IMR-90 (cell line): Measurements from ENCODE around the gene ST3GAL3. TPM values are rescaled to one million over a fixed set of nuclear protein-coding genes. Genes with fewer than 3 reads are reported as not detected.
A peak's percentile ranks its signal among the peaks of the same experiment; 100 is the strongest.

Experiments
- ATAC-seq: fragments of 200-7000 bp; cut with Tn5 transposase; 2 replicates; pipeline ENCODE4 v1.9.1; 2020; ENCODE audit warnings: low read depth, mild to moderate bottlenecking, moderate library complexity
- BruUV-seq: library from RNA; stranded (reverse); fragments of 400-500 nt; replicated peaks from 2 replicates; lab custom pipeline; 2021; lab: Mats Ljungman, UMichigan
- CTCF ChIA-PET: fragments of 300-600 bp; formaldehyde crosslinking; extraction: SDS; loops from one replicate; lab custom pipeline; 2021; ENCODE audit warnings: antibody characterized with exemption; lab: Yijun Ruan, JAX
- POLR2A ChIA-PET: fragments of 300-600 bp; sonication (Branson Sonifier 250); formaldehyde crosslinking; loops from one replicate; lab custom pipeline; 2022; ENCODE audit warnings: antibody characterized with exemption; ENCODE audit not compliant: unreplicated experiment; lab: Charles Lee
- DNase-seq: peaks from one replicate; pipeline ENCODE4 v3.0.0; 2013
- H2AFZ ChIP-seq: replicated peaks from 2 replicates; pipeline ENCODE3; 2013; ENCODE audit warnings: low read length, mild to moderate bottlenecking; ENCODE audit not compliant: poor library complexity
- H2AK5ac ChIP-seq: 2 replicates; pipeline ENCODE4 v1.6.1; 2013; ENCODE audit warnings: low read depth, low read length, inconsistent platforms
- H2AK9ac ChIP-seq: replicated peaks from 2 replicates; pipeline ENCODE3; 2013; ENCODE audit warnings: mild to moderate bottlenecking, low read depth, low read length, moderate library complexity; ENCODE audit not compliant: poor library complexity
- H2BK120ac ChIP-seq: 2 replicates; pipeline ENCODE4 v1.6.1; 2013; ENCODE audit warnings: low read depth, low read length, inconsistent platforms
- H2BK15ac ChIP-seq: 3 replicates; pipeline ENCODE4 v1.6.1; 2013; ENCODE audit warnings: low read depth, low read length, inconsistent platforms
- H2BK20ac ChIP-seq: 2 replicates; pipeline ENCODE4 v1.6.1; 2013; ENCODE audit warnings: low read depth, mild to moderate bottlenecking, inconsistent platforms, low read length, moderate library complexity
- H2BK5ac ChIP-seq: 2 replicates; pipeline ENCODE4 v1.6.1; 2013; ENCODE audit warnings: mild to moderate bottlenecking, low read depth, low read length, inconsistent platforms; ENCODE audit not compliant: poor library complexity, severe bottlenecking
- H3K14ac ChIP-seq: replicated peaks from 2 replicates; pipeline ENCODE4 v1.6.1; 2013; ENCODE audit warnings: low read depth, low read length, inconsistent platforms
- H3K18ac ChIP-seq: 2 replicates; pipeline ENCODE4 v1.6.1; 2013; ENCODE audit warnings: low read depth, low read length, control low read depth
- H3K23ac ChIP-seq: 2 replicates; pipeline ENCODE4 v1.6.1; 2013; ENCODE audit warnings: low read depth, low read length, inconsistent platforms
- H3K27ac ChIP-seq: 2 replicates; pipeline ENCODE4 v1.5.1; 2013; ENCODE audit warnings: mild to moderate bottlenecking, control low read depth, low read length; ENCODE audit not compliant: insufficient read depth
- H3K27me3 ChIP-seq: 2 replicates; pipeline ENCODE4 v1.6.1; 2013; ENCODE audit warnings: low read length; ENCODE audit not compliant: control insufficient read depth, insufficient read depth
- H3K36me3 ChIP-seq: 2 replicates; pipeline ENCODE4 v1.6.1; 2013; ENCODE audit warnings: low read length, mixed read lengths; ENCODE audit not compliant: control insufficient read depth, insufficient read depth
- H3K4ac ChIP-seq: 2 replicates; pipeline ENCODE4 v1.6.1; 2013; ENCODE audit warnings: low read depth, low read length, inconsistent platforms
- H3K4me1 ChIP-seq: 2 replicates; pipeline ENCODE4 v1.6.1; 2013; ENCODE audit warnings: low read length, mixed read lengths; ENCODE audit not compliant: control insufficient read depth, insufficient read depth
- H3K4me2 ChIP-seq: 2 replicates; pipeline ENCODE4 v1.6.1; 2013; ENCODE audit warnings: low read depth, mild to moderate bottlenecking, control low read depth, low read length, moderate library complexity
- H3K4me3 ChIP-seq: 2 replicates; pipeline ENCODE4 v1.5.1; 2013; ENCODE audit warnings: low read depth, mild to moderate bottlenecking, control low read depth, low read length, moderate library complexity; ENCODE audit not compliant: insufficient read depth
- H3K56ac ChIP-seq: 2 replicates; pipeline ENCODE4 v1.6.1; 2013; ENCODE audit warnings: low read length, inconsistent platforms; ENCODE audit not compliant: insufficient read depth; ENCODE audit errors: extremely low read depth
- H3K79me1 ChIP-seq, 2 experiments: 2 replicates each; pipeline ENCODE4 v1.6.1; 2013; ENCODE audit warnings: low read length in 2 of 2, inconsistent platforms in 1 of 2, low read depth in 1 of 2
- H3K9ac ChIP-seq: 2 replicates; pipeline ENCODE4 v1.6.1; 2013; ENCODE audit warnings: low read depth, low read length, control low read depth
- H3K9me1 ChIP-seq: 2 replicates; pipeline ENCODE4 v1.6.1; 2013; ENCODE audit warnings: low read length, inconsistent platforms; ENCODE audit not compliant: insufficient read depth
- H3K9me3 ChIP-seq: 2 replicates; pipeline ENCODE4 v1.6.1; 2013; ENCODE audit warnings: low read length; ENCODE audit not compliant: control insufficient read depth, insufficient read depth
- H4K20me1 ChIP-seq: 2 replicates; pipeline ENCODE4 v1.6.1; 2013; ENCODE audit warnings: low read length, inconsistent platforms; ENCODE audit not compliant: insufficient read depth
- H4K5ac ChIP-seq: 2 replicates; pipeline ENCODE4 v1.6.1; 2013; ENCODE audit warnings: mild to moderate bottlenecking, low read depth, low read length, control low read depth
- H4K8ac ChIP-seq, 2 experiments: 2 replicates each; pipeline ENCODE4 v1.6.1; 2013; ENCODE audit warnings: low read depth in 2 of 2, low read length in 2 of 2, control low read depth in 1 of 2, inconsistent platforms in 1 of 2
- H4K91ac ChIP-seq: 2 replicates; pipeline ENCODE4 v1.6.1; 2013; ENCODE audit warnings: low read depth, low read length, inconsistent platforms; ENCODE audit not compliant: insufficient read depth
- BHLHE40 ChIP-seq: fragments of 150-350 bp; IDR thresholded peaks from 2 replicates; pipeline ENCODE4 v1.6.1; 2016; ENCODE audit warnings: mild to moderate bottlenecking, low read depth, low read length
- CEBPB ChIP-seq: IDR thresholded peaks from 2 replicates; pipeline ENCODE4 v1.6.1; 2012; ENCODE audit warnings: low read depth, low read length, improper control_type of control experiment
- CHD1 ChIP-seq: IDR thresholded peaks from 2 replicates; pipeline ENCODE4 v1.6.1; 2012; ENCODE audit warnings: low read depth, low read length, improper control_type of control experiment
- MAFK ChIP-seq: IDR thresholded peaks from 2 replicates; pipeline ENCODE4 v1.6.1; 2012; ENCODE audit warnings: low read depth, low read length, improper control_type of control experiment
- NFE2L2 ChIP-seq: fragments of 150-350 bp; IDR thresholded peaks from 2 replicates; pipeline ENCODE4 v1.6.1; 2016; ENCODE audit warnings: low read depth, mild to moderate bottlenecking, low read length
- RAD21 ChIP-seq: IDR thresholded peaks from 2 replicates; pipeline ENCODE4 v1.6.1; 2012; ENCODE audit warnings: low read length, improper control_type of control experiment
- RCOR1 ChIP-seq: IDR thresholded peaks from 2 replicates; pipeline ENCODE4 v1.6.1; 2012; ENCODE audit warnings: mild to moderate bottlenecking, low read length, improper control_type of control experiment; ENCODE audit not compliant: insufficient replicate concordance
- SMC3 ChIP-seq: fragments of 150-350 bp; IDR thresholded peaks from 2 replicates; pipeline ENCODE4 v1.6.1; 2016; ENCODE audit warnings: low read depth, mild to moderate bottlenecking, antibody characterized with exemption, low read length, moderate library complexity
- dilution Hi-C: fragments of 300-500 bp; cut with HindIII; formaldehyde crosslinking; loops from one replicate; pipeline ENCODE4 v1.14.3; 2018; ENCODE audit warnings: low sequenced_read_pairs; ENCODE audit not compliant: unreplicated experiment
- in situ Hi-C: fragments of 300-500 bp; cut with MboI; formaldehyde crosslinking; loops from 3 replicates; pipeline ENCODE4 v1.14.3; 2019; ENCODE audit warnings: low sequenced_read_pairs, inconsistent platforms, mixed read lengths
- intact Hi-C: fragments of 100-400 bp; cut with micrococcal nuclease; formaldehyde crosslinking; loops from 2 replicates; pipeline ENCODE4 v1.10.0; 2022
- polyA plus RNA-seq, 3 experiments: library from polyadenylated mRNA; depleted of rRNA; stranded (reverse); fragments of >200 nt; gene quantifications; 2 replicates each; pipeline ENCODE4 v1.2.3, GENCODE V29; 2012; ENCODE audit warnings: low replicate concordance in 1 of 3
- total RNA-seq: library from RNA; depleted of rRNA; stranded (reverse); fragments of >200 nt; gene quantifications from 2 replicates; pipeline ENCODE4 v1.2.3, GENCODE V29; 2012
- TF ChIP-seq, protein P1 (sequence below): fragments of 150-350 bp; IDR thresholded peaks from 2 replicates; pipeline ENCODE4 v1.6.1; 2016; ENCODE audit warnings: low read depth, mild to moderate bottlenecking, low read length, moderate library complexity, borderline replicate concordance

ST3GAL3 gene
- total and polyA plus RNA-seq, 2 of the 4 experiments (the other 2 are of a cell fraction) = 12.0 to 14.8 TPM

DNA sequence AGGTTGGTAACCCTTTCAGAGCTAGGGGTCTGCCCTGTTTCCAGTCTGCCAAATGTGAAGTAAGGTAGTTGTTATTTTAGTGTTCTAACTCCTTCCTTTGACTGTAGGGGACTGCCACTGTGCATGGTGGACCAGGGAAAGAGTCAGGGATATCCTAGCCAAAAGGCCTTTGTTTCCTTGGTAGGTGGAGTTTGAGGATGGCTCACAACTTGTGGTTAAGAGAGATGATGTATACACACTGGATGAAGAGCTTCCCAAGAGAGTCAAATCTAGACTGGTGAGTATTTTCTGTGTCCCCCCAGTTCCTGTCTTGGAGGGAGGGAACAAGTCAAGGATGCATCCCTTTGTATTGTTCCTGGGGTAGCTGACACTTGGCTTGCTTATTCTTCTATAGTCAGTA is 3.5 kb upstream of the ST3GAL3 start:
- Histone ChIP-seq H3K23ac (no peak overlapping the region), H2BK20ac (no peak overlapping the region), H2BK5ac (no peak overlapping the region), H2BK15ac (no peak overlapping the region), H3K14ac (no peak overlapping the region), H3K9me1 (peaks cover 10% of the 10 kb centered on the region), H2BK120ac (no peak overlapping the region), H2AK5ac (no peak overlapping the region), H3K9me3 (no peaks in the 10 kb centered on the region), H3K4me1 (peaks cover 5% of the 10 kb centered on the region; the same call in 1 of the 2 replicates), H3K36me3 (peaks cover 40% of the 10 kb centered on the region), H3K56ac (no peak overlapping the region), H4K91ac (no peak overlapping the region), H4K20me1 (peaks cover 14% of the 10 kb centered on the region), H3K9ac (no peak overlapping the region), H3K18ac (no peak overlapping the region), H3K4me2 (no peak overlapping the region), H3K4me3 (no peak overlapping the region), H2AK9ac (no peak overlapping the region), H3K27ac (no peak overlapping the region), H3K27me3 (no peaks in the 10 kb centered on the region), H2AFZ (no peak overlapping the region), H3K79me1 (peaks cover 12 to 43% of the 10 kb centered on the region in 2 experiments), H4K5ac (no peak overlapping the region), H4K8ac (no peak overlapping the region), H3K4ac (no peak overlapping the region)
- in situ Hi-C loops = no loop called here
- intact Hi-C loops = no loop called here
- ATAC-seq = no peak
- ChIA-PET CTCF (no interaction called here), POLR2A (no interaction called here)
- peak; percentile 48 for DNase-seq
- dilution Hi-C loops = no loop called here
- no TSS peak for BruUV-seq
- TF ChIP-seq SMC3 (no peak), CEBPB (no peak), RAD21 (no peak), CHD1 (no peak), RCOR1 (no peak), BHLHE40 (no peak), NFE2L2 (no peak), MAFK (no peak)
- TF ChIP-seq, protein P1, sequence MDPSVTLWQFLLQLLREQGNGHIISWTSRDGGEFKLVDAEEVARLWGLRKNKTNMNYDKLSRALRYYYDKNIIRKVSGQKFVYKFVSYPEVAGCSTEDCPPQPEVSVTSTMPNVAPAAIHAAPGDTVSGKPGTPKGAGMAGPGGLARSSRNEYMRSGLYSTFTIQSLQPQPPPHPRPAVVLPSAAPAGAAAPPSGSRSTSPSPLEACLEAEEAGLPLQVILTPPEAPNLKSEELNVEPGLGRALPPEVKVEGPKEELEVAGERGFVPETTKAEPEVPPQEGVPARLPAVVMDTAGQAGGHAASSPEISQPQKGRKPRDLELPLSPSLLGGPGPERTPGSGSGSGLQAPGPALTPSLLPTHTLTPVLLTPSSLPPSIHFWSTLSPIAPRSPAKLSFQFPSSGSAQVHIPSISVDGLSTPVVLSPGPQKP = no peak
